GM13976 (cell line): ENCODE results near the gene HSDL2.

ENCODE experiments used
- DNase-seq: peaks from one replicate; pipeline ENCODE4 v3.0.0; 2012; ENCODE audit warnings: low spot score
- in situ Hi-C: fragments of 300-500 bp; cut with MboI; formaldehyde crosslinking; loops from one replicate; pipeline ENCODE4 v1.12.0; 2022; ENCODE audit warnings: low sequenced_read_pairs, mixed read lengths, inconsistent platforms; ENCODE audit not compliant: unreplicated experiment
- TF ChIP-seq, protein P1 (sequence below): IDR thresholded peaks from 2 replicates; pipeline ENCODE4 v1.5.1; 2012; ENCODE audit warnings: borderline replicate concordance, mild to moderate bottlenecking; ENCODE audit not compliant: insufficient read depth; ENCODE audit errors: extremely low read depth, missing control alignments, control extremely low read depth

HSDL2 gene

GRCh38 chr9:112489876-112490666 is 110.2 kb downstream of the HSDL2 start:
- in situ Hi-C loops, result no loop called here
- TF ChIP-seq, protein P1, sequence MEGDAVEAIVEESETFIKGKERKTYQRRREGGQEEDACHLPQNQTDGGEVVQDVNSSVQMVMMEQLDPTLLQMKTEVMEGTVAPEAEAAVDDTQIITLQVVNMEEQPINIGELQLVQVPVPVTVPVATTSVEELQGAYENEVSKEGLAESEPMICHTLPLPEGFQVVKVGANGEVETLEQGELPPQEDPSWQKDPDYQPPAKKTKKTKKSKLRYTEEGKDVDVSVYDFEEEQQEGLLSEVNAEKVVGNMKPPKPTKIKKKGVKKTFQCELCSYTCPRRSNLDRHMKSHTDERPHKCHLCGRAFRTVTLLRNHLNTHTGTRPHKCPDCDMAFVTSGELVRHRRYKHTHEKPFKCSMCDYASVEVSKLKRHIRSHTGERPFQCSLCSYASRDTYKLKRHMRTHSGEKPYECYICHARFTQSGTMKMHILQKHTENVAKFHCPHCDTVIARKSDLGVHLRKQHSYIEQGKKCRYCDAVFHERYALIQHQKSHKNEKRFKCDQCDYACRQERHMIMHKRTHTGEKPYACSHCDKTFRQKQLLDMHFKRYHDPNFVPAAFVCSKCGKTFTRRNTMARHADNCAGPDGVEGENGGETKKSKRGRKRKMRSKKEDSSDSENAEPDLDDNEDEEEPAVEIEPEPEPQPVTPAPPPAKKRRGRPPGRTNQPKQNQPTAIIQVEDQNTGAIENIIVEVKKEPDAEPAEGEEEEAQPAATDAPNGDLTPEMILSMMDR, result no peak
- DNase-seq, result no peak

DNA sequence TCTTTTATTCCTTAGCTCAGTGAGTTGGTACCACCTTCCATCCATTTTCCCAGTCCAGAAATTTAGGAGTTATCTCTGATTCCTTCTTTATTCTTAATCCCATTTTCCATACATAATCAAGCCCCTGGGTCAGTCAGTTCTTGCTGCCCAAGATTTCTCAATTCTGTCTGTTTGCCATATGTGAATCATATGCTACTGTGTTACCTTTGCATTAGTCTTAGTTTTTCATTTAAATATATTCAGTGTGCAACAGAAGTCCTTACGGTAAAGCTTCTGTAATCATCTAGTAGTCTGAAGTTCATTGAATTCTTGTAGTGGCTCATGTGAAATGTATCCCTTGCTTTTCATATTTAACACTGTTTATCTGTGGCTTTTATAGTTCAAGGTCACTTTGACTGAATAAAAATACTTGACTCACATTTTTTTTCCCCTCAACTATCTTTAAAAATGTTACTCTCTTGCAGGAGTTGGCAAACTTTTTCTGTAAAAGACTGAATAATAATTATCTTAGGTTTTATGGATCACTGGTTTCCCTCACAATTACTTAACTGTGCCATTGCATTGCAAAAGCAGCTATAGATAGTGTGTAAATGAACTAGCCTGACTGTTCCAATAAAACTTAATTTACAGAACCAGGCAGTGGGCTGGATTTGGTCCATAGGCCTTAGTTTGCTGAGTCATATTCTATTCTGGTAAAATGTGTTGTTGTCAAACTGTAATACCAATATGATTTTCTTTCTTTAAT is 113.7 kb downstream of the HSDL2 start:
- no peak for DNase-seq
- TF ChIP-seq, protein P1, result no peak
- in situ Hi-C loops, result no loop called here

DNA sequence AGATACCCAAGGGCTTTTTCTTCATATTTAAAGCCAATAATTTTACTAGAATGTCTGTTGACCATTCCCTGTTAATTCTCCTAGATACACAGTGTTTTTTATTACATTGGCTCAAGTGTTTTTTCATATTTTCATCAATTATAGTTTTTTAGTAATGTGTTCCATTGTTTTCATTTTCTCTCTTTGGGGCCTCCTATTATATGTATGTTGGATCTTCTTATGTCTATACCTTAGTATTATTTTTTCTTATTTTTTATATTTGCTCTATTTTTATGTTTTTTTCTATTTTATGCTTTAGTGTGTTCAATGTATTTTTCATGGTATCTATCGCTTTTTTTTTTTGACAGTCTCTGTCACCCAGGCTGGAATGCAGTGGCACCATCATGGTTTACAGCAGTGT is 114.2 kb downstream of the HSDL2 start:
- TF ChIP-seq, protein P1, result no peak

GRCh38 chr9:112495614-112496013 is 115.7 kb downstream of the HSDL2 start:
- DNase-seq, result no peak

More for the DNA sequence above, 114.2 kb downstream of the HSDL2 start:
- in situ Hi-C loops, result no loop called here
- no peak for DNase-seq

GRCh38 chr9:112496074-112496722 is 116.3 kb downstream of the HSDL2 start:
- TF ChIP-seq, protein P1, result no peak
- no peak for DNase-seq
- in situ Hi-C loops, result no loop called here

More at GRCh38 chr9:112495614-112496013, 115.7 kb downstream of the HSDL2 start:
- TF ChIP-seq, protein P1, result no peak
- in situ Hi-C loops, result no loop called here

GRCh38 chr9:112500842-112501241 is 120.9 kb downstream of the HSDL2 start:
- in situ Hi-C loops, result no loop called here
- no peak for DNase-seq

More at GRCh38 chr9:112500842-112501241, 120.9 kb downstream of the HSDL2 start:
- TF ChIP-seq, protein P1, result no peak
